HG02970 (cell line): ENCODE results near the gene TNFSF15.

Experiments
- ATAC-seq: cut with Tn5 transposase; IDR thresholded peaks from one replicate; pipeline ENCODE4 v1.9.1; 2021; ENCODE audit warnings: mild to moderate bottlenecking, moderate library complexity, moderate number of reproducible peaks; ENCODE audit not compliant: unreplicated experiment, low FRiP score

The TNFSF15 gene

GRCh38 chr9:114826431-114826830, 20.6 kb upstream of the TNFSF15 start:
- no peak for ATAC-seq

- ATAC-seq: no peak
Observed at GRCh38 chr9:114825126-114825795, 19.4 kb upstream of the TNFSF15 start.

- ATAC-seq: no peak
Observed at GRCh38 chr9:114824110-114824509, 18.3 kb upstream of the TNFSF15 start.

GRCh38 chr9:114823441-114823840, 17.6 kb upstream of the TNFSF15 start:
- ATAC-seq: no peak

GRCh38 chr9:114822708-114823107, 16.9 kb upstream of the TNFSF15 start:
- no peak for ATAC-seq

GRCh38 chr9:114820776-114821501, 15.1 kb upstream of the TNFSF15 start:
- no peak for ATAC-seq

GRCh38 chr9:114818178-114818577, 12.3 kb upstream of the TNFSF15 start:
- no peak for ATAC-seq

GRCh38 chr9:114813717-114814418, 8.0 kb upstream of the TNFSF15 start:
- no peak for ATAC-seq

- no peak for ATAC-seq
Observed at GRCh38 chr9:114811966-114812636, 6.3 kb upstream of the TNFSF15 start.

- no peak for ATAC-seq
Observed at GRCh38 chr9:114811301-114811700, 5.5 kb upstream of the TNFSF15 start.

GRCh38 chr9:114810614-114811013, 4.8 kb upstream of the TNFSF15 start:
- no peak for ATAC-seq

GRCh38 chr9:114806526-114806900, 674 bp upstream of the TNFSF15 start:
- peak; percentile 35 for ATAC-seq

- no peak for ATAC-seq
Observed at GRCh38 chr9:114804505-114804904, 1.3 kb downstream of the TNFSF15 start.

- ATAC-seq: no peak
Observed at GRCh38 chr9:114803479-114804265, 2.2 kb downstream of the TNFSF15 start.

GRCh38 chr9:114799925-114800324, 5.9 kb downstream of the TNFSF15 start:
- no peak for ATAC-seq

- ATAC-seq: no peak
Observed at GRCh38 chr9:114799441-114799840, 6.4 kb downstream of the TNFSF15 start.

GRCh38 chr9:114798780-114799427, 6.9 kb downstream of the TNFSF15 start:
- ATAC-seq: no peak

- ATAC-seq: no peak
Observed at GRCh38 chr9:114798101-114798500, 7.7 kb downstream of the TNFSF15 start.

GRCh38 chr9:114792396-114792795, 13.4 kb downstream of the TNFSF15 start:
- no peak for ATAC-seq

- no peak for ATAC-seq
Observed at GRCh38 chr9:114791736-114792135, 14.1 kb downstream of the TNFSF15 start.
